Right renal cortex interstitium (tissue), 3 donors: ENCODE results near the gene NOSTRIN. TPM values are rescaled to one million over a fixed set of nuclear protein-coding genes. Genes with fewer than 3 reads are reported as not detected.

ENCODE experiments used
- polyA plus RNA-seq, 3 donors: library from polyadenylated mRNA; unstranded; fragments of 120-200 nt; gene quantifications; one replicate each; pipeline ENCODE4 v1.2.1, GENCODE V29; 2013; ENCODE audit not compliant: insufficient read length in 3 of 3

NOSTRIN gene
- polyA plus RNA-seq, 3 donors, result 34.0 to 37.5 (median 37.4) TPM

Other genes with a start within 250 kb of the NOSTRIN start
- gene SPC25, start 87.8 kb downstream of the NOSTRIN start, polyA plus RNA-seq, result 10 to 100 TPM; 19.7 to 25.1 (median 23.7) TPM
- gene G6PC2, start 98.7 kb downstream of the NOSTRIN start, polyA plus RNA-seq, result under 1 TPM in 2 of 3 donors, not detected in 1; 0.08 to 0.10 TPM
- under 1 TPM; 0.01 to 0.13 (median 0.03) TPM for gene ABCB11, start 228.7 kb downstream of the NOSTRIN start, polyA plus RNA-seq